Uterus (tissue), 4 donors: Measurements from ENCODE around the gene BMP8A. TPM values are rescaled to one million over a fixed set of nuclear protein-coding genes. Genes with fewer than 3 reads are reported as not detected.
"Not testable (repeated sequence)": the region's sequence is repeated elsewhere in the genome, so short reads cannot be mapped to it uniquely, and the experiment has no call there.

ENCODE experiments used
- DNase-seq, 2 donors: peaks; one replicate each; pipeline ENCODE4 v3.0.0-alpha.2; 2019 to 2020
- H3K27ac ChIP-seq, 2 donors: fragments of 200-600 bp; sonication (generic); 1 replicate in 1 of 2; 2 replicates in 1 of 2; pipeline ENCODE4 v1.5.1; 2016 to 2018
- H3K27me3 ChIP-seq, 2 donors: fragments of 200-600 bp; sonication (generic); one replicate each; pipeline ENCODE4 v1.5.1; 2018 to 2019; ENCODE audit warnings: control low read depth in 1 of 2
- H3K36me3 ChIP-seq, 2 donors: fragments of 200-600 bp; sonication (generic); one replicate each; pipeline ENCODE4 v1.5.1; 2019; ENCODE audit warnings: control low read depth in 1 of 2
- H3K4me1 ChIP-seq, 2 donors: fragments of 200-600 bp; sonication (generic); one replicate each; pipeline ENCODE4 v1.5.1; 2018 to 2019; ENCODE audit warnings: control low read depth in 1 of 2
- H3K4me3 ChIP-seq, 2 donors: fragments of 200-600 bp; sonication (generic); 1 replicate in 1 of 2; 2 replicates in 1 of 2; pipeline ENCODE4 v1.5.1; 2018 to 2019; ENCODE audit warnings: mild to moderate bottlenecking in 1 of 2
- H3K9me3 ChIP-seq, 2 donors: fragments of 200-600 bp; sonication (generic); one replicate each; pipeline ENCODE4 v1.5.1; 2019; ENCODE audit warnings: control low read depth in 1 of 2
- POLR2A ChIP-seq, 2 donors: fragments of 450-650 bp; IDR thresholded peaks; one replicate each; pipeline ENCODE4 v1.6.1; 2016; ENCODE audit warnings: antibody characterized with exemption in 2 of 2, mild to moderate bottlenecking in 1 of 2, moderate library complexity in 1 of 2
- intact Hi-C: fragments of 100-400 bp; cut with DNase I; formaldehyde crosslinking; loops from one replicate; pipeline ENCODE4 v1.15.1; 2023; ENCODE audit warnings: low total_unique reads
- total RNA-seq, 4 donors: library from RNA; depleted of rRNA in 3 of 4; stranded (reverse); fragments of >200 nt in 3 of 4; gene quantifications; one replicate each; pipeline versions ENCODE4 v1.1.0 to v1.2.4, GENCODE V29; 2014 to 2023
- TF ChIP-seq, protein P1 (sequence below), 4 experiments: fragments of 200-600 bp in 2 of 4; fragments of 450-650 bp in 2 of 4; sonication (generic) in 2 of 4; IDR thresholded peaks; one replicate each; pipeline ENCODE4 v1.5.1; 2016 to 2019; ENCODE audit warnings: antibody characterized with exemption in 4 of 4, mild to moderate bottlenecking in 2 of 4, moderate library complexity in 1 of 4
- donor health status: DM: yes; HTN: yes; CAD: no.

The BMP8A gene
- total RNA-seq, 4 donors from 2014 or later = 1.8 to 8.3 (median 2.7) TPM; not detected in 1

DNA sequence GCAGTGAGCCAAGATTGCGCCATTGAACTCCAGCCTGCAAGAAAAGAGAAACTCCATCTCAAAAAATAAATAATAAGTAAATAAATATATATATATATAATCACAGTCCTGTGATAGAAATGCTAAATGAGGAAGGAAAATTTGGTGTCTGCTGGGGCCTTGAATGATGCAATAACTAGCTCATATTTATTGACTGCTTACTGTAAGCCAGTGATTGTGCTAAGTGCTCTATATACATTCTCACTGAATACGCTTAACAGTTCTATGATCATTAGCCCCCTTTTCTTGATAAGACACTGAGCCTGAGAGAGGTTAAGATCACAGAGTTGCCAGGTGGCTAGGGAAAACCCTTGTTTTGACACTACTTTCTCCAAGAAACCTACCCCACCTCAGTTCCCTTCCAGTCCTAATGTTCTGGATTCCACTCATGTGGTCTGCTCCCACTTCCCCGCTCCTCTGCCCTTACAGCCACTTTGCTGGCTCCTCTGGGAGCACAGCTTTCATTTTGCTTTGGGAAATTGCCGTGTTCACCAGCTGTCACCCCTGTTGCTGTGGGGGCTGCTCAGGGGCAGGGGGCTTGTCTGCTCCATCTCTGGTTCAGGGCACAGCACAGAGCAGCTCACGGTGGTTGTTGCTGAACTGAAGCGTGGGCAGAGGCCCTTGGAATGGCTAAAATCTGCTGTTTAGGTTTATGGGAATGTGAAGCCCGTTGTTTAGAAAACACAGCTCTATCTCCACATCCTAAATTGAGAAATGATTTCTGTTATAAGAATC, 2.5 kb upstream of the BMP8A start:
- no peak for DNase-seq
- no peaks in the 10 kb centered on the region for H3K36me3 ChIP-seq
- H3K27me3 ChIP-seq = no peaks in the 10 kb centered on the region
- H3K9me3 ChIP-seq = no peaks in the 10 kb centered on the region
- H3K27ac ChIP-seq = peak overlapping the region in 1 of 2 donors; percentile 17
- no peak overlapping the region for H3K4me3 ChIP-seq
- no peak for TF ChIP-seq POLR2A (IDR thresholded peaks at IDR 0.05)
- TF ChIP-seq, protein P1, sequence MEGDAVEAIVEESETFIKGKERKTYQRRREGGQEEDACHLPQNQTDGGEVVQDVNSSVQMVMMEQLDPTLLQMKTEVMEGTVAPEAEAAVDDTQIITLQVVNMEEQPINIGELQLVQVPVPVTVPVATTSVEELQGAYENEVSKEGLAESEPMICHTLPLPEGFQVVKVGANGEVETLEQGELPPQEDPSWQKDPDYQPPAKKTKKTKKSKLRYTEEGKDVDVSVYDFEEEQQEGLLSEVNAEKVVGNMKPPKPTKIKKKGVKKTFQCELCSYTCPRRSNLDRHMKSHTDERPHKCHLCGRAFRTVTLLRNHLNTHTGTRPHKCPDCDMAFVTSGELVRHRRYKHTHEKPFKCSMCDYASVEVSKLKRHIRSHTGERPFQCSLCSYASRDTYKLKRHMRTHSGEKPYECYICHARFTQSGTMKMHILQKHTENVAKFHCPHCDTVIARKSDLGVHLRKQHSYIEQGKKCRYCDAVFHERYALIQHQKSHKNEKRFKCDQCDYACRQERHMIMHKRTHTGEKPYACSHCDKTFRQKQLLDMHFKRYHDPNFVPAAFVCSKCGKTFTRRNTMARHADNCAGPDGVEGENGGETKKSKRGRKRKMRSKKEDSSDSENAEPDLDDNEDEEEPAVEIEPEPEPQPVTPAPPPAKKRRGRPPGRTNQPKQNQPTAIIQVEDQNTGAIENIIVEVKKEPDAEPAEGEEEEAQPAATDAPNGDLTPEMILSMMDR (IDR thresholded peaks at IDR 0.05) = no peak
- intact Hi-C loops = no loop called here
- no peaks in the 10 kb centered on the region for H3K4me1 ChIP-seq

DNA sequence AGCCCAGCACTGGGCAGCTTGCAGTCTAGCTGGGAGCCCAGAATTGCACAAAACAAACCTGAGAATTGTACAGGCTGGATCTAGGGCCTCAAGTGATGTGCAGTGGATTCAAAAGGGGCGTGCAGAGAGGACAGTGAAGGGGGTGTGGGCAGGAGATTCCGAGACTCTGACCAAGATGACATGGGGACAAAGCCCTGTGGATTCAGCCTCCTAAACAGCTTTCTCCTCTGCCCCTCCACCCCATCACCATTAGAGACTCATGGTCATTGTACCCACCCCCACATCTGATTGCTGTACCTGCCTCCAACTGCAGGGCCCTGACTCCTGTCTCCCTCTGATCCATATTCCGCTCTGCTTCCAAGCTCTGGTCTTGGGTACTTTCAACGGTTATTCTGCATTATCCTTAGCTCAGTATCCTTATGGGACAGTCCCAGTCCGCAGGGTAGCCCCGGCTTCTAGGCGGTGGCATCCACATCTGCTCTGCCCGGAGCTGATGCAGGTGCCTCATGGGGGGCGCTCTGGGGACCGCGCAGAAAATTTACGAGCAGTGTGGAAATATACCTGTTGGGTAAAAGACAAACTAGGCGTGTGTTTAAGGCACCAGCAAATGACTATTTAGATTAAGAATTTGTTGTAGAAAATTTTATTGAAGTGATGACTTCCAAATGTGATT, 1.7 kb upstream of the BMP8A start:
- H3K4me3 ChIP-seq = no peak overlapping the region
- H3K36me3 ChIP-seq = no peaks in the 10 kb centered on the region
- no peaks in the 10 kb centered on the region for H3K27me3 ChIP-seq
- TF ChIP-seq POLR2A (IDR thresholded peaks at IDR 0.05) = no peak
- TF ChIP-seq, protein P1 (IDR thresholded peaks at IDR 0.05) = no peak
- intact Hi-C loops = no loop called here
- no peaks in the 10 kb centered on the region for H3K4me1 ChIP-seq
- H3K9me3 ChIP-seq = no peaks in the 10 kb centered on the region
- no peak for DNase-seq
- no peak overlapping the region for H3K27ac ChIP-seq

DNA sequence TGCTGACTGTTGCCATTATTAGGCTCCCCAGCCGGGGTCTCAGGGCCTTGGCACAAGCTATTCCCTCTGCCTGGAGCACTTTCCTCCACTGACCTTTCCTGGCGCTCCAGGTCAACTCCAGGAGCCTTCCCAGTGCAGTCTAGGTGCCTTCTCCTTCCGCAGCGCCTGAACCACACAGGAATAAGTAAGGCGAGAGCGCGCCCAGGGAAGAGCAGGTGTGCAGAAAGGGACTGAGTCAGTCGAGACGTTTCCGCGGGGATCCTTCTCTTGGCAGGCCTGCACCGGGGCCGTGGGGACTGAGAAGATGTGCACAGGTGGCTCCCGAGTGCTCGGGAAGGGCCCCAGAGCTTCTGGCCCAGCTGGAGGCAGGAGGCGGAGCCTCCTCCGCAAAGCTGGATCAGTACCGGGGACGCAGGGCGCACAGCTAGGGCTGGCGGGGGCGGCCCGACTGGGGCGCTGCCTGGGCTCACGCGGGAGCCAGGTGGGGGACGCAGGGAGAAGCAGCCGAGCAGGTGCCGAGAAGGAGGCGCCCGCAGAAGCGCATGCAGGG, 765 bp upstream of the BMP8A start:
- peak overlapping the region; percentile 2 to 56 for H3K4me3 ChIP-seq
- no peak for DNase-seq
- TF ChIP-seq, protein P1 (IDR thresholded peaks at IDR 0.05) = no peak
- no peak for TF ChIP-seq POLR2A (IDR thresholded peaks at IDR 0.05)

DNA sequence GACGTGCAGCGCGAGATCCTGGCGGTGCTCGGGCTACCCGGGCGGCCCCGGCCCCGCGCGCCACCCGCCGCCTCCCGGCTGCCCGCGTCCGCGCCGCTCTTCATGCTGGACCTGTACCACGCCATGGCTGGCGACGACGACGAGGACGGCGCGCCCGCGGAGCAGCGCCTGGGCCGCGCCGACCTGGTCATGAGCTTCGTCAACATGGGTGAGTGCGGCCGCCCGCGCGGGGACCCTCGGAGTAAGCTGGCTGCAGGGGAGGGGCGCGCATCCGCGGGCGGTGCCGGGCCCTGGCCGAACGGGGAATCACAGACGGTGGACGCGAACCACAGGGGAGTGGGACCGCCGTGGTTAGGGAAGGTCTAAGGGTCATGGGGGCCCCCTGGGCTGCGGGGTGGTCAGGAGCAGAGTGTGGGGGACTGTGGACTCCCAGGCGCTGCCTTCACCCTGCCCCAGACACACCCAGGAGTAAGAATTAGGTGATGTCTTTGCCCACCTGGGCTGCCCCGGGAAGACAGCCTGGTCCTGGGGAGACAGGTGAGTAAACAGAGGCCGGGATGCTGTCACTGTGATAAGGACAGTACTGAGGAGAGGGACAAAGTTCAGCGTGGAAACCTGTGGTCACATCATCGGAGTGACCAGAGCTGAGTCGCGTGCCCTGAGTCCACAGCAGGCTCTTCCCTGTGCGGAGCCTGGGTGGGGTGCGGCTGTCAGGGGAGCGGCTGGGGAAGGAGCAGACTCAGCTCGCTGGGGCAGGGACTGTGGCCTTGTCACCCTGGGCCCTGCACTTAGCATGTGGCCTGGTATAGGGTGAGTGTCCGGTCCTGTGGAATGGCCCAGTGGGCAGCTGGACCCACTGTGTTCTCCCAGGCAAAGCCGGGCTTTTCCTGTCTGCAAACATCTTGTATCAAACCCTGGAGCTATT, 944 bp downstream of the BMP8A start:
- DNase-seq, H3K9me3 ChIP-seq, intact Hi-C loops, H3K36me3 ChIP-seq, H3K27me3 ChIP-seq, H3K4me1 ChIP-seq, H3K27ac ChIP-seq: not testable (repeated sequence)
- peak overlapping the region in 1 of 2 donors; percentile 56 for H3K4me3 ChIP-seq

More for the DNA sequence above, 765 bp upstream of the BMP8A start:
- intact Hi-C loops = no loop called here
- H3K36me3 ChIP-seq = no peaks in the 10 kb centered on the region
- no peaks in the 10 kb centered on the region for H3K27me3 ChIP-seq
- no peaks in the 10 kb centered on the region for H3K4me1 ChIP-seq
- H3K27ac ChIP-seq = no peak overlapping the region
- no peaks in the 10 kb centered on the region for H3K9me3 ChIP-seq

DNA sequence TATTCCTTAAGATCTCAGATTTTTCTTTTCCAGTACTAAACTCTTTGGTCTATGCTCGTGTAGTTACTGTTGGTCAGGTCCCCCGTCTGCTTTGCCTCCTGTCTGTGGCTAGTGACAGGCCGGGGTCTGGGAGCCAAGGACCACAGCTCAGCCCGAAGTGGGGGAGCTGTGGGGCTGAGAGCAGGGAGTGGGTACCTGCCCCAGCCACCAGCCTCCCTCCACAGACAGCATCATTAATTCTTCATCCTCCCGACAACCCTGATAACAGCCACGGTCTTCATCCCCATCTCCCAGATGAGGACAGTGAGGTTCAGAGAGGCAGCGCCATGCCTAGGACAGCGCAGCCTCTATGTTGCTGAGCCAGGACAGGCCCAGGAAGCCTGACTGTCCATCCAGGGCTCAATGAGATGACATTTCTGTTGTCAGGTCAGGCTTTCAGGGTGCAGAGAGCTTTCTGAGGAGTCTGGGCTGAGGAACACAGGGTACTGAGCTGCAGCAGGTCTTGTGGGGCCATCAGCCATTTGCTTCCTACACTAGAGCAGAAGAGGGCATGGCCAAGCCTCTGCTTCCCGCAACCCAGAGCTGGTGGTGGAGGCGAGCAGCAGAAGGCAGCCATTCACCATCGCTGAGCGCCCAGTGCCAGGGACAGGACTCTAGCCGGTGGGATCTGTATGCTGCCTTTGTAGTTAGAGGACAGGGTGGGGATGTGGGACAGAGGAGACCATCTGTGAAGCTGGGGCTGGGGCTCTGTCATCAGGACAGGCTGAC, 1.8 kb downstream of the BMP8A start:
- H3K4me3 ChIP-seq, H3K27me3 ChIP-seq, H3K27ac ChIP-seq, DNase-seq, intact Hi-C loops, H3K36me3 ChIP-seq, H3K9me3 ChIP-seq, H3K4me1 ChIP-seq: not testable (repeated sequence)
